Neural progenitor cell (in vitro differentiated cells): ENCODE measurements around the gene LMF1.

Experiments
- CTCF ChIP-seq: fragments of 200-600 bp; sonication (generic); IDR thresholded peaks from 2 replicates; pipeline ENCODE4 v1.5.1; 2017; ENCODE audit warnings: antibody characterized with exemption, mild to moderate bottlenecking
- EZH2 ChIP-seq: fragments of 200-600 bp; sonication (generic); IDR thresholded peaks from 2 replicates; pipeline ENCODE4 v1.6.1; 2017; ENCODE audit warnings: antibody characterized with exemption, mild to moderate bottlenecking, moderate library complexity
- EZH2phosphoT487 ChIP-seq: fragments of 200-600 bp; sonication (generic); IDR thresholded peaks from 2 replicates; pipeline ENCODE4 v1.6.1; 2017; ENCODE audit warnings: antibody characterized with exemption

- no peak for TF ChIP-seq CTCF
- TF ChIP-seq EZH2 = no peak
- TF ChIP-seq EZH2phosphoT487 = no peak
These were observed 39.5 kb upstream of the LMF1 start for GRCh38 chr16:1010251-1010650.
